ENCODE results near the gene CLEC10A.

Gene CLEC10A

DNA sequence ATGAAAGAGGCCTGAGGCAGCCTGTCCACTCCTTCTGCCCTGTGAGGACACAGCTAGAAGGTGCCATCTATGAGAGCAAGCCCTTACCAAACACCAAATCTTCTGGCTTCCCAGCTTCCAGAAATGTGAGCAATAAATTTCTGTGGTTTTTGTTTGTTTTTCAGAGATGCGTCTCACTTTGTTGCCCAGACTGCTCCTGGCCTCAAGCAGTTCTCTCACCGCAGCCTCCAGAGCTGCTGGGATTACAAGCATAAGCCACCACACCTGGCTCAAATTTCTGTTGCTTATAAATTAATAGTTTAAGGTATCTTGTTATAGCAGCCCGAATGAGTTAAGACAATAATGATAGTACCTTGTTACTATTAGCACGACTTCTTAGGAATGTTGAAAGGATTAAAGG lies 23.7 kb downstream of the CLEC10A start:
- TF ChIP-seq REST (IDR thresholded peaks at IDR 0.05; ENCODE audit: insufficient read depth in 1 of 2, low read depth in 2 of 2, low read length in 2 of 2) (no peak), SIN3A (IDR thresholded peaks at IDR 0.05; ENCODE audit: borderline replicate concordance, insufficient read depth, low read length) (no peak), POLR2AphosphoS5 (IDR thresholded peaks at IDR 0.05; ENCODE audit: low read depth, low read length) (no peak), FOXP2 (optimal IDR thresholded peaks at IDR 0.05; ENCODE audit: borderline replicate concordance, extremely low read depth, extremely low read length, insufficient read depth) (no peak), TAF1 (IDR thresholded peaks at IDR 0.05; ENCODE audit: borderline replicate concordance, insufficient read depth, low read length) (no peak)

DNA sequence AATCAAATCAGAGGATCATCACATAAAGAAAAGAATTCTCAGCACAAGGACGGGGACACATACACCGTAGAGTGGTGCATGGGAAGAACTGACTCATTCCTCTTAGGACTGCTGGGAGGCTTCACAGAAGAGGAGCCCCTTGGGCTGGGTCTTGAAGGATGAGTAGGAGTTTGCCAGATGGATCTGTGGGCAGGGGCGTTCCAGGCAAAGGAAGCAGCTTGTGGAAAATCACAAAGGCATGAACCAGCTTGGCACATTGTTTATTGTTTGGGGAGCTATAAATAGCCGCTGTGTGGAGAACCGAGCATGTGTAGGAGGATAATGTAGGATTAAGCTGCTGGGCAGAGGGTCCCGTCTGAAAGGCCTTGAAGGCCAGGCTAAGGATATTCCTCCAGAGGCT lies 31.1 kb downstream of the CLEC10A start:
- TF ChIP-seq REST (IDR thresholded peaks at IDR 0.05; ENCODE audit: insufficient read depth in 1 of 2, low read depth in 2 of 2, low read length in 2 of 2) (no peak), TAF1 (IDR thresholded peaks at IDR 0.05; ENCODE audit: borderline replicate concordance, insufficient read depth, low read length) (no peak), FOXP2 (optimal IDR thresholded peaks at IDR 0.05; ENCODE audit: borderline replicate concordance, extremely low read depth, extremely low read length, insufficient read depth) (no peak), POLR2AphosphoS5 (IDR thresholded peaks at IDR 0.05; ENCODE audit: low read depth, low read length) (no peak), SIN3A (IDR thresholded peaks at IDR 0.05; ENCODE audit: borderline replicate concordance, insufficient read depth, low read length) (no peak)

- no peak for TF ChIP-seq REST (IDR thresholded peaks at IDR 0.05; ENCODE audit: insufficient read depth in 1 of 2, low read depth in 2 of 2, low read length in 2 of 2)
Observed at GRCh38 chr17:7047566-7047965, 32.5 kb downstream of the CLEC10A start.

GRCh38 chr17:7046127-7046724 lies 33.8 kb downstream of the CLEC10A start:
- TF ChIP-seq REST (IDR thresholded peaks at IDR 0.05; ENCODE audit: insufficient read depth in 1 of 2, low read depth in 2 of 2, low read length in 2 of 2), result no peak
- TF ChIP-seq FOXP2 (optimal IDR thresholded peaks at IDR 0.05; ENCODE audit: borderline replicate concordance, extremely low read depth, extremely low read length, insufficient read depth), result no peak
- no peak for TF ChIP-seq POLR2AphosphoS5 (IDR thresholded peaks at IDR 0.05; ENCODE audit: low read depth, low read length)
- no peak for TF ChIP-seq TAF1 (IDR thresholded peaks at IDR 0.05; ENCODE audit: borderline replicate concordance, insufficient read depth, low read length)
- no peak for TF ChIP-seq SIN3A (IDR thresholded peaks at IDR 0.05; ENCODE audit: borderline replicate concordance, insufficient read depth, low read length)

GRCh38 chr17:7045492-7046126 lies 34.4 kb downstream of the CLEC10A start:
- TF ChIP-seq FOXP2 (optimal IDR thresholded peaks at IDR 0.05; ENCODE audit: borderline replicate concordance, extremely low read depth, extremely low read length, insufficient read depth) (no peak), REST (IDR thresholded peaks at IDR 0.05; ENCODE audit: insufficient read depth in 1 of 2, low read depth in 2 of 2, low read length in 2 of 2) (no peak), TAF1 (IDR thresholded peaks at IDR 0.05; ENCODE audit: borderline replicate concordance, insufficient read depth, low read length) (no peak), POLR2AphosphoS5 (IDR thresholded peaks at IDR 0.05; ENCODE audit: low read depth, low read length) (no peak), SIN3A (IDR thresholded peaks at IDR 0.05; ENCODE audit: borderline replicate concordance, insufficient read depth, low read length) (no peak)
